ENCODE data around the gene TOP1. TPM values are rescaled to one million over a fixed set of nuclear protein-coding genes. Genes with fewer than 3 reads are reported as not detected.

TOP1 gene
- polyA plus RNA-seq, 1 of the 3 experiments (the other 2 are of a cell fraction), result 11.9 TPM

- TF ChIP-seq ZBTB33 (IDR thresholded peaks at IDR 0.05; ENCODE audit: borderline replicate concordance, low read depth) (no peak), JUND (IDR thresholded peaks at IDR 0.05) (no peak), TAF1 (IDR thresholded peaks at IDR 0.05; ENCODE audit: borderline replicate concordance, low read depth, low read length) (no peak), SMC3 (IDR thresholded peaks at IDR 0.05; ENCODE audit: low read depth, low read length) (no peak), FOSL2 (IDR thresholded peaks at IDR 0.05; ENCODE audit: borderline replicate concordance, low read depth) (no peak), CTCF (IDR thresholded peaks at IDR 0.05) (no peak), MEF2A (IDR thresholded peaks at IDR 0.05; ENCODE audit: borderline replicate concordance, low read depth) (no peak)
These were observed 82.4 kb downstream of the TOP1 start (continued) for GRCh38 chr20:41110930-41111577.

- no peaks in the 10 kb centered on the region for H3K4me1 ChIP-seq (ENCODE audit: control insufficient read depth in 1 of 2, insufficient read depth in 2 of 2, low read depth in 1 of 2, low read length in 1 of 2)
- no peaks in the 10 kb centered on the region for H3K9me2 ChIP-seq
- no peaks in the 10 kb centered on the region for H3K9me3 ChIP-seq
- no peak overlapping the region for H2AFZ ChIP-seq (ENCODE audit: low read depth)
- H3F3A ChIP-seq (replicated peaks; ENCODE audit: insufficient read depth), result no peaks in the 10 kb centered on the region
- no peak overlapping the region for H3K9ac ChIP-seq
- no peak for TF ChIP-seq MXI1 (IDR thresholded peaks at IDR 0.05; ENCODE audit: low read depth, low read length)
- TF ChIP-seq GATA2 (CRISPR knock-in tag; IDR thresholded peaks at IDR 0.05), result no peak
- no peak for TF ChIP-seq CHD2 (IDR thresholded peaks at IDR 0.05; ENCODE audit: low read length, partially characterized antibody)
- TF ChIP-seq TCF12 (IDR thresholded peaks at IDR 0.05), result no peak
- TF ChIP-seq MAX (IDR thresholded peaks at IDR 0.05; ENCODE audit: low read depth), result no peak
- no peak for TF ChIP-seq SMC3 (IDR thresholded peaks at IDR 0.05; ENCODE audit: low read depth, low read length)
- TF ChIP-seq NRF1 (IDR thresholded peaks at IDR 0.05; ENCODE audit: low read depth, low read length), result no peak
- no peak for TF ChIP-seq TEAD4 (IDR thresholded peaks at IDR 0.05; ENCODE audit: borderline replicate concordance, insufficient read depth)
- no peak for TF ChIP-seq FOXJ3 (CRISPR knock-in tag; IDR thresholded peaks at IDR 0.05)
- no peaks in the 10 kb centered on the region for H3K27me3 ChIP-seq (ENCODE audit: insufficient read depth)
- ChIA-PET CTCF (interaction anchor here (1.2 to 1.9 kb wide), 4 partner anchors 16 to 228 kb away, joined by 3 to 9 read pairs (median 4); no protein-coding TSS in a partner anchor), POLR2A (no interaction called here)
- no peak for DNase-seq
- no peak overlapping the region for H3K27ac ChIP-seq (ENCODE audit: low read depth in 2 of 2, low read length in 1 of 2)
- no peak overlapping the region for H3K4me3 ChIP-seq (ENCODE audit: low read depth in 2 of 2, low read length in 1 of 2)
- H3K36me3 ChIP-seq (replicated peaks in 1 of 2; ENCODE audit: control insufficient read depth in 1 of 2, insufficient read depth in 2 of 2, low read length in 1 of 2), result peaks cover 74 to 87% of the 10 kb centered on the region in 2 experiments
- 90% methylated on average over 5 of the region's 5 CpGs for WGBS (ENCODE audit: low lambda C conversion rate)
- no peaks in the 10 kb centered on the region; the same call in 1 of the 2 replicates for H4K20me1 ChIP-seq (ENCODE audit: insufficient read depth)
- H3K4me2 ChIP-seq, result no peak overlapping the region
- H3K79me2 ChIP-seq (ENCODE audit: insufficient read depth), result no peaks in the 10 kb centered on the region
These were observed 82.9 kb downstream of the TOP1 start for GRCh38 chr20:41111578-41111951.
